Panc1 (cell line): ENCODE results near the gene RHBG. TPM values are rescaled to one million over a fixed set of nuclear protein-coding genes. Genes with fewer than 3 reads are reported as not detected.

Experiments
- ATAC-seq: fragments of 200-7000 bp; cut with Tn5 transposase; 2 replicates; pipeline ENCODE4 v1.9.1; 2020; ENCODE audit warnings: mild to moderate bottlenecking, moderate library complexity
- BruUV-seq: library from RNA; stranded (reverse); fragments of 400-500 nt; replicated peaks from 2 replicates; lab custom pipeline; 2021; lab: Mats Ljungman, UMichigan
- CTCF ChIA-PET: fragments of 300-600 bp; sonication (Branson Sonifier 250); formaldehyde crosslinking; loops from one replicate; lab custom pipeline; 2022; ENCODE audit warnings: antibody characterized with exemption; lab: Charles Lee
- POLR2A ChIA-PET: fragments of 300-600 bp; sonication (Branson Sonifier 250); formaldehyde crosslinking; loops from one replicate; lab custom pipeline; 2022; ENCODE audit warnings: antibody characterized with exemption; lab: Charles Lee
- DNase-seq: peaks from one replicate; pipeline ENCODE4 v3.0.0-alpha.2; 2010; ENCODE audit warnings: low read depth, low spot score
- H3K27ac ChIP-seq: 2 replicates; pipeline ENCODE4 v1.5.1; 2011; ENCODE audit warnings: mild to moderate bottlenecking, low read length, inconsistent platforms
- H3K27me3 ChIP-seq: fragments of 200-500 bp; sonication (Bioruptor generic); 2 replicates; pipeline ENCODE4 v1.6.0; 2014; ENCODE audit warnings: low read length, inconsistent platforms; ENCODE audit not compliant: control insufficient read depth, insufficient read depth
- H3K36me3 ChIP-seq: fragments of 200-500 bp; sonication (Bioruptor generic); 2 replicates; pipeline ENCODE4 v1.5.1; 2014; ENCODE audit warnings: inconsistent platforms, mild to moderate bottlenecking, low read length, moderate library complexity; ENCODE audit not compliant: control insufficient read depth, insufficient read depth
- H3K4me1 ChIP-seq: 2 replicates; pipeline ENCODE4 v1.5.1; 2011; ENCODE audit warnings: inconsistent platforms, mild to moderate bottlenecking, low read length, moderate library complexity; ENCODE audit not compliant: control insufficient read depth, insufficient read depth
- H3K4me3 ChIP-seq, 2 experiments: 2 replicates each; pipeline ENCODE4 v1.5.1; 2011 to 2012; ENCODE audit warnings: low read depth in 2 of 2, low read length in 2 of 2, mild to moderate bottlenecking in 2 of 2, inconsistent platforms in 1 of 2, moderate library complexity in 1 of 2
- H3K9me3 ChIP-seq: fragments of 200-500 bp; sonication (Bioruptor generic); 2 replicates; pipeline ENCODE4 v1.5.1; 2014; ENCODE audit warnings: low read depth, mild to moderate bottlenecking, inconsistent platforms, low read length, moderate library complexity; ENCODE audit not compliant: control insufficient read depth, insufficient read depth
- POLR2AphosphoS5 ChIP-seq: IDR thresholded peaks from 2 replicates; pipeline ENCODE4 v1.6.1; 2012; ENCODE audit warnings: mild to moderate bottlenecking, low read depth, low read length, moderate library complexity
- REST ChIP-seq, 2 experiments: IDR thresholded peaks; 2 replicates each; pipeline ENCODE4 v1.6.1; 2011 to 2012; ENCODE audit warnings: low read depth in 2 of 2, control low read depth in 1 of 2, low read length in 1 of 2, mild to moderate bottlenecking in 1 of 2, moderate library complexity in 1 of 2; ENCODE audit not compliant: insufficient read depth in 1 of 2
- SIN3A ChIP-seq: IDR thresholded peaks from 2 replicates; pipeline ENCODE4 v1.6.1; 2012; ENCODE audit warnings: low read depth, mild to moderate bottlenecking, low read length, moderate library complexity, borderline replicate concordance; ENCODE audit not compliant: insufficient read depth
- TCF7L2 ChIP-seq: IDR thresholded peaks from 2 replicates; pipeline ENCODE4 v1.6.1; 2011; ENCODE audit warnings: mild to moderate bottlenecking, low read depth, low read length, inconsistent platforms
- in situ Hi-C: cut with HindIII; loops from 2 replicates; pipeline ENCODE4 v1.10.0; 2016; ENCODE audit warnings: low sequenced_read_pairs, low pct_unique_long_range_greater_than_20kb
- intact Hi-C: fragments of 100-400 bp; cut with micrococcal nuclease; formaldehyde crosslinking; loops from one replicate; pipeline ENCODE4 v1.10.0; 2022; ENCODE audit not compliant: unreplicated experiment
- total RNA-seq: library from RNA; stranded (reverse); gene quantifications from one replicate; pipeline ENCODE4 v1.2.1, GENCODE V29; 2021; ENCODE audit not compliant: unreplicated experiment
- TF ChIP-seq, protein P1 (sequence below): fragments of 450-650 bp; IDR thresholded peaks from 2 replicates; pipeline ENCODE4 v1.5.1; 2017; ENCODE audit warnings: mild to moderate bottlenecking

The RHBG gene
- total RNA-seq, 1 experiment from 2014 or later, result 0.28 TPM

DNA sequence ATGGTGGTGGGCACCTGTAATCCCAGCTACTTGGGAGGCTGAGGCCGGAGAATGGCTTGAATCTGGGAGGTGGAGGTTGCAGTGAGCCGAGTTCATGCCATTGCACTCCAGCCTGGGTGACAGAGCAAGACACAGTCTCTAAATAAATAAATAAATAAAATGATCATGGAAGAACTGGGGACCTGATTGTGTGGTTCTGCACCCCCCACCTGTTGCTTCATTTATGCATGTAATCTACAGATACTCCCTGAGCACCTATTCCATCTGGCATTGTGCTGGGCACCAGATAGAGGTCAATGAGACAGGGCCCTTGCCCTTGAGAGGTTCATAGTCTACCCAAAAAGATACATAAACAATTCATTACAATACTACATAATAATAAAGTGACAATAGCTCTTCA, 11.0 kb upstream of the RHBG start:
- no peaks in the 10 kb centered on the region for H3K27me3 ChIP-seq
- no TSS peak for BruUV-seq
- no peaks in the 10 kb centered on the region for H3K36me3 ChIP-seq
- TF ChIP-seq, protein P1, sequence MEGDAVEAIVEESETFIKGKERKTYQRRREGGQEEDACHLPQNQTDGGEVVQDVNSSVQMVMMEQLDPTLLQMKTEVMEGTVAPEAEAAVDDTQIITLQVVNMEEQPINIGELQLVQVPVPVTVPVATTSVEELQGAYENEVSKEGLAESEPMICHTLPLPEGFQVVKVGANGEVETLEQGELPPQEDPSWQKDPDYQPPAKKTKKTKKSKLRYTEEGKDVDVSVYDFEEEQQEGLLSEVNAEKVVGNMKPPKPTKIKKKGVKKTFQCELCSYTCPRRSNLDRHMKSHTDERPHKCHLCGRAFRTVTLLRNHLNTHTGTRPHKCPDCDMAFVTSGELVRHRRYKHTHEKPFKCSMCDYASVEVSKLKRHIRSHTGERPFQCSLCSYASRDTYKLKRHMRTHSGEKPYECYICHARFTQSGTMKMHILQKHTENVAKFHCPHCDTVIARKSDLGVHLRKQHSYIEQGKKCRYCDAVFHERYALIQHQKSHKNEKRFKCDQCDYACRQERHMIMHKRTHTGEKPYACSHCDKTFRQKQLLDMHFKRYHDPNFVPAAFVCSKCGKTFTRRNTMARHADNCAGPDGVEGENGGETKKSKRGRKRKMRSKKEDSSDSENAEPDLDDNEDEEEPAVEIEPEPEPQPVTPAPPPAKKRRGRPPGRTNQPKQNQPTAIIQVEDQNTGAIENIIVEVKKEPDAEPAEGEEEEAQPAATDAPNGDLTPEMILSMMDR, result no peak
- TF ChIP-seq POLR2AphosphoS5 (no peak), SIN3A (no peak), TCF7L2 (no peak), REST (IDR thresholded peaks at IDR 0.05; ENCODE audit: insufficient read depth in 1 of 2, low read depth in 2 of 2, low read length in 1 of 2) (no peak)
- in situ Hi-C loops, result no loop called here
- ChIA-PET POLR2A (no interaction called here), CTCF (interaction anchor here (2.2 kb wide), 1 partner anchor 27 kb away, joined by 12 read pairs; no protein-coding TSS in a partner anchor)
- intact Hi-C loops, result no loop called here
- H3K9me3 ChIP-seq, result no peaks in the 10 kb centered on the region
- no peak overlapping the region for H3K27ac ChIP-seq
- DNase-seq (no peak), ATAC-seq (no peak)
- no peak overlapping the region for H3K4me3 ChIP-seq
- no peaks in the 10 kb centered on the region for H3K4me1 ChIP-seq

DNA sequence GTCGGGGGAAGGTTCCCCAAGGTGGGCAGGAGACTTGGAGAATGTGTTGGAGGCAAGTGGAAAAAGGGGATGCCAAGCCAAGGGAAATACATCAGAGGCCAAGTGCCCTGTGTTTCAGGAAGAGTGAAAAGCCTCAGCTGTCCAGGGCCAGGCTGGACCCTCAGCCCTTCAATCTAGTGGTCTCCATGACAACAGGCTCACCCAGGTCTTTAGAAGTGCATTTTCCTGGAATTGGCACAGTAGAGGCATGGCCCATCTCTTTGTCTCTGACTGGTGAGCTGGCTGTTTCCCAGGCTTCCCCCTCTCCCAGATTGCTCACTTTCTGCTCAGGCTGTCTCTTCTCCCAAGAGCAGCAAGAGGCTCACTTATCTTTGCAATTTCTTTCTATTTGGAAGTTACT, 10.4 kb upstream of the RHBG start:
- no peak overlapping the region for H3K27ac ChIP-seq
- H3K9me3 ChIP-seq, result no peaks in the 10 kb centered on the region
- in situ Hi-C loops (no loop called here), intact Hi-C loops (no loop called here)
- H3K4me3 ChIP-seq, result no peak overlapping the region
- DNase-seq (no peak), ATAC-seq (no peak)
- H3K4me1 ChIP-seq, result no peaks in the 10 kb centered on the region
- BruUV-seq, result no TSS peak
- TF ChIP-seq REST (IDR thresholded peaks at IDR 0.05; ENCODE audit: insufficient read depth in 1 of 2, low read depth in 2 of 2, low read length in 1 of 2), result no peak
- TF ChIP-seq POLR2AphosphoS5, result no peak
- TF ChIP-seq, protein P1, result no peak
- TF ChIP-seq SIN3A, result no peak
- no peak for TF ChIP-seq TCF7L2
- no peaks in the 10 kb centered on the region for H3K36me3 ChIP-seq
- CTCF ChIA-PET, result interaction anchor here (0.5 to 2.2 kb wide), 4 partner anchors 26 to 268 kb away, joined by 3 to 12 read pairs (median 3); no protein-coding TSS in a partner anchor
- POLR2A ChIA-PET, result interaction anchor here (0.6 kb wide), 1 partner anchor 96 kb away, joined by 3 read pairs; no protein-coding TSS in a partner anchor
- no peaks in the 10 kb centered on the region for H3K27me3 ChIP-seq
